ENCODE results near the gene TMEM108. TPM values are rescaled to one million over a fixed set of nuclear protein-coding genes. Genes with fewer than 3 reads are reported as not detected.

The TMEM108 gene
- total RNA-seq, 2 donors from 2014 or later: not detected

DNA sequence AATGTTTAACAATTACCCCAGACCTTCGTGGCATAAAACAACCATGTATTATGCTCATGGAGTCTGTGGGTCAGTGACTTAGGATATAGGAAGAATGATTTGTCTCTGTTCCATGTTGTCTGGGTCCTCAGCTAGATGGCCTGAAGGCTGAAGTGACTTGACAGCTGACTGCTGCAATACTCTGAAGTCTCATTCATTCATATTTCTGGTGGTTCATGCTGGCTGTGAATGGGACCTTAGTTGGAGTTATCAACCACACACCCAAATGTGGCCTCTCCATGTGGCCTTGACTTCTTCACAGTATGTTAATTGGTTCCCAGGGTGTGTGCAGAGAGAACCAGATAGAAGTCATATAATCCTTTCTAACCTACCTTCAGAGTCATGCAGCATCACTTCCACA is 216.5 kb downstream of the TMEM108 start:
- no peak for DNase-seq (ENCODE audit: low spot score)
- Mint-ChIP-seq H3K9me3 (no peaks in the 10 kb centered on the region), H3K36me3 (no peaks in the 10 kb centered on the region), H3K27me3 (peaks cover 0 to 4% of the 10 kb centered on the region in 2 donors), H3K27ac (no peak overlapping the region), H3K4me3 (no peak overlapping the region), H3K4me1 (ENCODE audit: low read depth in 2 of 2) (no peaks in the 10 kb centered on the region)
- ATAC-seq: no peak

DNA sequence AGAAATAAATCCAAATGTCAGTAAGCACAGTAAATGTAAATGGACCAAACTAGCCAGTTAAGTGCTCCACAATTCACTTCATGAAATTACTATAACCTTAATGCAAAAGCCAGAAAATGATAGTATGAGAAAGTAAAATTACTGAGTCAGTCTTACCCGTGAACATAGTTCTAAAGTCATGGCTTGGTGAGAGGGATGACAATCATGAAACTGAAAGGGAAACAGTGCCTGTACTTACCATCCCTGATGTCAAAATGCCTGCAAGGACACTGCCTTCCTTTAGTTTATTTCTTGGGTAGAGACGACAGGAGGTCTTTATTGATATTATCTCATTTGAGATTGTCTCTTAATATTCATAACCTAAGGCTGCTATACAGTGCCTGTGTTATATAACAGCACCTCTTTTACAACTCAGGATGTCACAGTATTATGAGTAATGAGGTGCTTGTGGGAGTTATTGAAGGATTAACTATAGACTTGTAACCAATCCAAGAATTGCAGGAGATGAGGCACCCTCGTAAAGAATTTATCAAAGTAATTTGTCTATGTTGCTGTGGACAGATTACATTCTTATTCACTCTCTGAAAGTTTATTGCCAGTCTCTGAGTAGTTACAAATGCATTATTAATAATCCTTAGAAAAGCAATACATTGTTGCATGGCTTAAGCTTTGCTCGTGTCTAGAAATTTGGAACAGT is 218.7 kb downstream of the TMEM108 start:
- Mint-ChIP-seq H3K27ac (no peak overlapping the region), H3K4me1 (ENCODE audit: low read depth in 2 of 2) (no peaks in the 10 kb centered on the region), H3K36me3 (no peaks in the 10 kb centered on the region), H3K27me3 (peaks cover 0 to 4% of the 10 kb centered on the region in 2 donors), H3K4me3 (no peak overlapping the region), H3K9me3 (no peaks in the 10 kb centered on the region)
- DNase-seq (ENCODE audit: low spot score): no peak
- ATAC-seq: no peak

DNA sequence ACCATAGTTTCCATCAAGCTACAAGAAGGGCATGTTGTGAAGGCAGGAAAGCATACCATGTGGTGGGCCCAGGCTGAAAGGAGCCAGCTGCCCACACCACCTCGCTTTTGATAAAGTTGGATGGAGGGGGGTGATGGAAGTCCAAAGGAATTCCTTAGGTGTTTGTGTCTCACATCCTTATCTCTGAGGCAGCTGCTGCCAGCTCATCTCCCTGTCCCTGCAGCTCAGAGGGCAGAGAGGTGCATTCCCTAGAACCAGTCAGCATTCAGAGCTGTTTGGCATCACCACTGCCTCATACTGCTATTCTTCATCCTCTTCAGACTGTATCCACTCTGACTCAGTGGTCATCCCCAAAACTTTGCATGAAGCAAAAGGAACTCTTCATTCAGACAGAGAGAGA is 220.2 kb downstream of the TMEM108 start:
- no peaks in the 10 kb centered on the region for H3K4me1 Mint-ChIP-seq (ENCODE audit: low read depth in 2 of 2)
- no peak overlapping the region for H3K4me3 Mint-ChIP-seq
- H3K27ac Mint-ChIP-seq: no peak overlapping the region
- no peaks in the 10 kb centered on the region for H3K27me3 Mint-ChIP-seq
- DNase-seq (ENCODE audit: low spot score) (no peak), ATAC-seq (no peak)
- H3K36me3 Mint-ChIP-seq: no peaks in the 10 kb centered on the region
- no peaks in the 10 kb centered on the region for H3K9me3 Mint-ChIP-seq

DNA sequence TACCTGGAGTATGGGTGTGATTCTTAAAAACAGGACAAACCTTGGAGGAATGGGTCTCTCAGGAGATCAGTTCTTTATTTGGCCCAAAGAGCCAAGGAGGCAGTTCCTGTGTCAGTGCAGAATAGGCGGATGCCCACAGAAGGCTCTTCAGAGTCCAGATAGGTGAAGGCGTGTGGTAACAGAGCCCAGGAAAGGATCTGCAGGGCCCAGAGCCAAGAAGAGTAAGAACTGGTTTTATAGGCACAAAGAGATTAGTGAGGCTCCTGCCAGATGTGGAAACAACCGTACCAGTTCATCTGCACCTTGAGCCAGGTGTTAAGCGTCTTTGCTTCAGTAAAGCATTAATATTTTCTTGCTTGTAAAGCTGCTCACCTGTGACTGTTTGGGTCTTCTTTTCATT is 221.6 kb downstream of the TMEM108 start:
- no peaks in the 10 kb centered on the region for H3K27me3 Mint-ChIP-seq
- H3K4me3 Mint-ChIP-seq: no peak overlapping the region
- no peak for DNase-seq (ENCODE audit: low spot score)
- H3K27ac Mint-ChIP-seq: no peak overlapping the region
- H3K36me3 Mint-ChIP-seq: no peaks in the 10 kb centered on the region
- H3K9me3 Mint-ChIP-seq: no peaks in the 10 kb centered on the region
- H3K4me1 Mint-ChIP-seq (ENCODE audit: low read depth in 2 of 2): no peaks in the 10 kb centered on the region
- no peak for ATAC-seq

DNA sequence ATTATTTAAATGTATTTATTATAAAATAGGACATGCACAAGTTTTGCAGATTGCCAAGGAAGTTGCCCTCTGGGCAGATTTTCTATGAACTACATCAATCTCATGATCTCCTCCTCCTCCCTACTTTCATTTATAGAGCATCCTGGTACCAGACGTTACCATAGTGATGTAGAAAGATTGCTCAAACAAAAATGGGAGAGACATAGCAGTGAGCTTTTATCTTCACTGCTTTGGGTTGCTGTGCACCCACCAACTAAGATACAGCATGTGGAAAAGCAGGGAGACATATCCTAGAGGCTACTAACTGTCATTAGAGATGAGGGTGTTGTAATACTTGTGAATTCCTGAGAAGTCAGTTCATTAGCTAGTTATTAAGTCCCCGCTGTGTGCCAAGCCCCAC is 224.1 kb downstream of the TMEM108 start:
- DNase-seq (ENCODE audit: low spot score) (no peak), ATAC-seq (no peak)
- no peaks in the 10 kb centered on the region for H3K4me1 Mint-ChIP-seq (ENCODE audit: low read depth in 2 of 2)
- no peaks in the 10 kb centered on the region for H3K27me3 Mint-ChIP-seq
- no peaks in the 10 kb centered on the region for H3K36me3 Mint-ChIP-seq
- no peaks in the 10 kb centered on the region for H3K9me3 Mint-ChIP-seq
- H3K4me3 Mint-ChIP-seq: no peak overlapping the region
- H3K27ac Mint-ChIP-seq: no peak overlapping the region

DNA sequence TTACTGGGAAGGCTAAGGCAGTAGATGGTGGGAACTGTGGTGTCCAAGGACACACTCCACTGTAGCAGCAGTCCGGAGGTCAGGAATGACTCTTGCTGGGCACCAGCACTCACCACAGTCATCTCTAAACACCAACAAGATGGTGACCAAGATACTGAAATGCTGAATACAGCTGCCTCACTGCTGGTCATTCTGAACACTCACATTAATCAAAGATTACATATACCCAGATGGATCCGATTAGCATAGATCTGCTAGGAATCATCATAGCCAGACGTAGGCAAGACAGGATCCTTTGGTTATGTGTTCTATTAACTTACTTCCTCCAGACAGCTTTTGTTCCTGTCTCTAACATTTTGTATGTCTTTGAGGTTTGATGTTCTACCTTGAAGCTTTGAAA is 226.7 kb downstream of the TMEM108 start:
- Mint-ChIP-seq H3K27ac (no peak overlapping the region), H3K36me3 (no peaks in the 10 kb centered on the region), H3K27me3 (no peaks in the 10 kb centered on the region)

DNA sequence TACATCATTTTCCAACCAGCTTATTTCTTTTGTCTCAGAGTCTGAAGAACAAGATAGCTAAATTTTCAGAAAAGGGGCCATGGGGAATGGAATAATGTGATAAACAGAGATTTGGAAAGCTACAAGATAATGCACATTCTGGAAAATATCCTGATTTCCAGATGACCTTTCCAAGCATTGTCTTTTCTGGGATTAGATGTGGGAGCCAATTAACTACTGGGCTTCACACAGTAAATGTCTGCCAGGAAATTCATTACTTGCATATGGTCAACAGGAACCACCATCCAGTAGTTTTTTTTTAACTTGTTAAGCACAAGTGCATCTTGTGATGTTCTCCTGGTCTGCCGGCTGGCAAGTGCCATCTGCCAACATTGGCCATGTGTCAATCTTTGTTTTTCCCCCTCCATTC is 230.5 kb downstream of the TMEM108 start:
- H3K9me3 Mint-ChIP-seq: no peaks in the 10 kb centered on the region
- H3K27me3 Mint-ChIP-seq: no peaks in the 10 kb centered on the region
- no peak for DNase-seq (ENCODE audit: low spot score)
- H3K27ac Mint-ChIP-seq: no peak overlapping the region
- H3K4me3 Mint-ChIP-seq: no peak overlapping the region
- no peak for ATAC-seq
- H3K4me1 Mint-ChIP-seq (ENCODE audit: low read depth in 2 of 2): no peaks in the 10 kb centered on the region
- no peaks in the 10 kb centered on the region for H3K36me3 Mint-ChIP-seq

More for the DNA sequence above, 226.7 kb downstream of the TMEM108 start:
- H3K9me3 Mint-ChIP-seq: no peaks in the 10 kb centered on the region
- no peak overlapping the region for H3K4me3 Mint-ChIP-seq
- no peaks in the 10 kb centered on the region for H3K4me1 Mint-ChIP-seq (ENCODE audit: low read depth in 2 of 2)
- DNase-seq (ENCODE audit: low spot score) (no peak), ATAC-seq (no peak)

DNA sequence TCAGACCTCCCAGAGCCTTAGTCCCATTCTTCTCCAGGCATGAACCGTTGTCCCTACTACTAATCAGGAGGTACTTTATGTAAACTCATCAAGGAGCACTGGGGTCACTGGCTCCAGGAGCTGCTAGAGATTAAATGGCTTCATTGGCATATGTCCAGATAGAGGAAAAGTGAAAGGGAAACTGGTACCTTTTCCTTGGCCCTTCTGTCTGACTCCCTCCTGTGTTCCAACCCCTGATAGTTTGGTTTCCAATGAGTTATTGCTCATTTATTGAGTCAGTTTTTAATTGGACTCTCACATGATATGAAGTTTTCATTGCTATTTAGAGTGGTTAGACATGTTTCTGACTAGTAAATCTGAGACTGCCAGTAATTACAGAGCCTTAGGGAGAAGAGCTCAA is 231.2 kb downstream of the TMEM108 start:
- no peaks in the 10 kb centered on the region for H3K9me3 Mint-ChIP-seq
- no peaks in the 10 kb centered on the region for H3K27me3 Mint-ChIP-seq
- ATAC-seq: no peak
- DNase-seq (ENCODE audit: low spot score): no peak
- no peak overlapping the region for H3K4me3 Mint-ChIP-seq
- H3K4me1 Mint-ChIP-seq (ENCODE audit: low read depth in 2 of 2): no peaks in the 10 kb centered on the region
- H3K27ac Mint-ChIP-seq: no peak overlapping the region
- H3K36me3 Mint-ChIP-seq: no peaks in the 10 kb centered on the region

DNA sequence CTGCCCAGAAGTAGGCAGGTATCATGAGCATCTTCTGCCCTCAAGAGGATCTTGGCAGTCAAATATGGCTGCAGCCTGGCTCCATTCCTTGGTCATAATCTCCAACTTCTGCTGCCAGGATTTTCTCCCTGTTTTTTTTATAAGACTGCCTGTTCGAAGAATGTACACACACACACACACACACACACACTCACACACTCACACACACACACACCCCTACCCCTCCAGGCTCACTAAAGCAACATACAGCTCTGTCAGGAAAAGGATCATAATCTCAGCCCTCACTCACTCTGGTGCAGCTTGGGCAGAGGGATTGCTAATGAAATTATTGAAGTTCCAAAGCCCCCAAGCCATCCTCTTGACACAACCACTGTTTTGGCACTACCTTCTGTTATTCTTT is 232.4 kb downstream of the TMEM108 start:
- Mint-ChIP-seq H3K9me3 (no peaks in the 10 kb centered on the region), H3K4me3 (no peak overlapping the region), H3K27ac (no peak overlapping the region), H3K27me3 (no peaks in the 10 kb centered on the region), H3K36me3 (no peaks in the 10 kb centered on the region), H3K4me1 (ENCODE audit: low read depth in 2 of 2) (no peaks in the 10 kb centered on the region)
- ATAC-seq (no peak), DNase-seq (ENCODE audit: low spot score) (no peak)

DNA sequence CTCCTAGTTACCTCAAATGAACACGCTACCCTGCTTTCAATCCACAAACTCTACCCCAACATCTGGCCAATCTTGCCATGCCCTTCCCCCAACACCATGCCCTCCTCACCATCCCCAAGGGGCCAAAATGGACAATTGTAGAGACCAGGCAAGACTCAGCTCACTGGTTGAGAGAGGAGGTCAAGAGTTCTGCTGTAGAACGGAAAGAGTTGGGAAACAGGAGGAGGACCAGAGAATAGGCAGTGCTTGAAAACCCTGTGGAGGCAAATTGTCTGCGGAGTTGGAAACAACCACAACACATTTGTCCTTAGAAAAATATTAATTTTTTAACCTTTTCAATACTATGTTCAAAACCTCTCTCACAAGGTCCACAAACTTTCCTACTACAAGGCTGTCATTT is 232.9 kb downstream of the TMEM108 start:
- Mint-ChIP-seq H3K36me3 (no peaks in the 10 kb centered on the region), H3K9me3 (no peaks in the 10 kb centered on the region), H3K4me1 (ENCODE audit: low read depth in 2 of 2) (no peaks in the 10 kb centered on the region), H3K27ac (no peak overlapping the region), H3K27me3 (no peaks in the 10 kb centered on the region), H3K4me3 (no peak overlapping the region)
- DNase-seq (ENCODE audit: low spot score) (no peak), ATAC-seq (no peak)

DNA sequence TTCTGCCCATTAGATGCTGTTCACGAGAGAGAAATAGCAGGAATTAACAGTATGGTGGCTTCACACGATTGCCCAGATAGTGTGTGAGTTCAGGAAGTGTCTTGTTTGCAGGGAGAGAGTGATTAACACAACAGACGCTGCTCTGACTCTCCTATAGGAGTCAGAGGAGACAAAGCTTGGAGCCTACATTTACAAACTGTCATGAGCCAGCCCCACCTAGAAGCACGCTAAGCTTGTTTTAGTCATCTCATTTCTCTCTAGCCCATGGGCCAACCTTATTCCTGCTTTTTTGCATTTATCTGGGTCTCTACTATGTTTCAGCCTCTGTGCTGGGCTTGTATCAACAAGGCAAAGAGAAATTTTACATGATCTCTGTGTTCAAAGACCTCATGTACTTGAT is 233.3 kb downstream of the TMEM108 start:
- no peak for DNase-seq (ENCODE audit: low spot score)

DNA sequence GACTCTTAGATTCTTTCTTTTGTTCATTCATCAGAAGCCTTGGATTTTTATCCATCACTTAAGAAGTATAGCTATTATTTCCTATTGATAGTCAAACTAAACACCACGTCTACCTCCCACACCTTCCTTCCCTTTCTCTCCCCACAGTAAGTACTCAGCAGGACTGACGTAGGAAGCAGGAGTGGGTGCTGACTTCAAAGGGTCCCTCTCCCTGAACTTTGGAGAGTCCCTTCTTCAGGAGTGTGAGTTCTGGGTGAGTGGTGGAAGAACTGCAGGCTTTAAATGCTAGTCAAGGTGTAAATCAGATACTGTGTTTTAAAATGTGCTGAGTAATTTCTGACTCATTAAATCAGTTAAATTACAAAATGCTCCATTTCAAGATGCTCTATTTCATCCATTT is 235.2 kb downstream of the TMEM108 start:
- Mint-ChIP-seq H3K27ac (no peak overlapping the region), H3K27me3 (peaks cover 0 to 8% of the 10 kb centered on the region in 2 donors), H3K4me1 (ENCODE audit: low read depth in 2 of 2) (no peaks in the 10 kb centered on the region), H3K36me3 (no peaks in the 10 kb centered on the region), H3K9me3 (no peaks in the 10 kb centered on the region), H3K4me3 (no peak overlapping the region)
- DNase-seq (ENCODE audit: low spot score) (no peak), ATAC-seq (no peak)

More for the DNA sequence above, 233.3 kb downstream of the TMEM108 start:
- ATAC-seq: no peak
- Mint-ChIP-seq H3K36me3 (no peaks in the 10 kb centered on the region), H3K4me3 (no peak overlapping the region), H3K4me1 (ENCODE audit: low read depth in 2 of 2) (no peaks in the 10 kb centered on the region), H3K9me3 (no peaks in the 10 kb centered on the region), H3K27me3 (peaks cover 0 to 5% of the 10 kb centered on the region in 2 donors), H3K27ac (no peak overlapping the region)

DNA sequence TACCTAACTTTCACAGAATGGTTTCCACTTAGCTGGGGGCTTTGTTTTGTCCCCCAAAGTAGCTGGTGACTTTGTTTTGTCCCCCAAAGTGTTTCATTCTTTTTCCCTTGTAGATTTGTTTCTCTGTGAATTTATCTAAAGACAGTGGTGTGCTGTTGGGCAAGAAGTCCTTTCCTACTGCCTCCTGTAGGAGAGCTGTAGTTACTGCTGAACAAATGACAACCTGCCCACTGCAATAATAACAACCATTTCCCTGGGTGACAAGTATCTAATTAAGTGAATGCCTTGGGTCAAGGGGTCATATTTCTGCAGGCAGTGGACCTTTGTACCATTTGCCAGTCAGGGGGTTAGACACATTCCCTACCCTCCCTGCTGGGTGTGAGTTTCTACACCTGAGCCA is 236.3 kb downstream of the TMEM108 start:
- H3K27me3 Mint-ChIP-seq: peaks cover 0 to 8% of the 10 kb centered on the region in 2 donors
- H3K27ac Mint-ChIP-seq: no peak overlapping the region
- ATAC-seq (no peak), DNase-seq (ENCODE audit: low spot score) (no peak)
- H3K4me3 Mint-ChIP-seq: no peak overlapping the region
- no peaks in the 10 kb centered on the region for H3K36me3 Mint-ChIP-seq
- H3K4me1 Mint-ChIP-seq (ENCODE audit: low read depth in 2 of 2): no peaks in the 10 kb centered on the region
- no peaks in the 10 kb centered on the region for H3K9me3 Mint-ChIP-seq

DNA sequence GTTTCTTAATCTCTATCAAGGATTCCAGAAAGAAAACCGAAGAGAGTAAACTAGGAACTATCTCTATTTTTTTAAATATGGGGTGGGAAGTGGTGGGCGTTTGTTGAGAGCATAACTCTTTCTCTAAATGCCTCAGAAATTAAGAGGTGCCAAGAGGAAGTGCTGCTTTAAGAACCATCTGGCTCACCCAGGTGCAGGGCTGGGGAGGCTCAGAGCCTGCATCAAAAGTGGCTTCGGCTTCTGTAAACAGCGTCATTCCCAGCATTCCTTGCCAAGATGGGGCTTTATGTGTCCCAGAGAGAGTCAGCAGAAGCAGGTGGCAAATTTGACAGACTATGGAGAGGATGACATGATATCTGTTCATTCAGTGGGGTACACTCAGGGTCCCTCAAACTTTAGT is 238.4 kb downstream of the TMEM108 start:
- DNase-seq (ENCODE audit: low spot score) (no peak), ATAC-seq (no peak)
- Mint-ChIP-seq H3K27me3 (peaks cover 0 to 8% of the 10 kb centered on the region in 2 donors), H3K27ac (no peak overlapping the region), H3K9me3 (no peaks in the 10 kb centered on the region), H3K36me3 (no peaks in the 10 kb centered on the region), H3K4me3 (no peak overlapping the region), H3K4me1 (ENCODE audit: low read depth in 2 of 2) (no peaks in the 10 kb centered on the region)

DNA sequence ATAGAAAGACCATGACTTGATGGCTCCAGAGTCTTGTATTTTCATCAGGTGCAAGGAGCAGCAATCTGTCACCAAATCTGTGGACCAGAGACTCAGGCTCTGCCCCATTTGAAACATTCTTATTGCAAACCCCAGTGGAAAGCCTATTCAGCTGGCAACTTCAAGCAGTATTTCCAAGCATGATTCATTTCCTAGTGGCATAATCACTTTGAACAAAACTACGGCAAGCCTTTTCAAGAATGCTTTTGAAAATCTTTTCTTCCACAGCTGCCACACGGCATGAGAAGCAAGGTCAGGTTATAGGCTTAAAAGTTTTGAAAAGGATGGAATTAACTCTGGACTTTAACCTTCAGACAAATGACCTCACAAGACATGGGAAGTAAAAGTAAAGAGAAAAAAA is 239.6 kb downstream of the TMEM108 start:
- Mint-ChIP-seq H3K9me3 (no peaks in the 10 kb centered on the region), H3K4me1 (ENCODE audit: low read depth in 2 of 2) (no peaks in the 10 kb centered on the region), H3K27me3 (peaks cover 1 to 8% of the 10 kb centered on the region in 2 donors), H3K36me3 (no peaks in the 10 kb centered on the region), H3K27ac (no peak overlapping the region), H3K4me3 (no peak overlapping the region)
- no peak for DNase-seq (ENCODE audit: low spot score)
- no peak for ATAC-seq

Data from natural killer cell treated with Interleukin-12 subunit alpha and Interleukin-12 subunit beta and Interleukin-15 and Interleukin-18, amount 100 ng/mL, for 72 hours (primary cell).